Aorta (tissue), 5 donors: ENCODE results near the gene ANKH. TPM values are rescaled to one million over a fixed set of nuclear protein-coding genes. Genes with fewer than 3 reads are reported as not detected.

Experiments used
- ATAC-seq: fragments of 200-7000 bp; cut with Tn5 transposase; one replicate; pipeline ENCODE4 v1.9.1; 2022; ENCODE audit warnings: moderate library complexity; ENCODE audit not compliant: low FRiP score
- DNase-seq, 2 donors: peaks; one replicate each; pipeline ENCODE4 v3.0.0-alpha.2; 2020
- H3K27ac ChIP-seq, 2 donors: one replicate each; pipeline ENCODE4 v1.5.1; 2013; ENCODE audit warnings: low read length in 2 of 2, mild to moderate bottlenecking in 2 of 2, moderate library complexity in 2 of 2, control low read depth in 1 of 2, inconsistent platforms in 1 of 2, low read depth in 1 of 2
- H3K27me3 ChIP-seq, 2 donors: one replicate each; pipeline ENCODE4 v1.6.1; 2013; ENCODE audit warnings: control low read depth in 1 of 2, low read length in 1 of 2, mild to moderate bottlenecking in 1 of 2, moderate library complexity in 1 of 2; ENCODE audit not compliant: insufficient read depth in 2 of 2, control insufficient read depth in 1 of 2
- H3K36me3 ChIP-seq, 2 donors: one replicate each; pipeline ENCODE4 v1.6.1; 2013; ENCODE audit warnings: control low read depth in 1 of 2, low read length in 1 of 2, mild to moderate bottlenecking in 1 of 2; ENCODE audit not compliant: insufficient read depth in 2 of 2, control insufficient read depth in 1 of 2
- H3K4me1 ChIP-seq, 2 donors: one replicate each; pipeline ENCODE4 v1.6.1; 2013; ENCODE audit warnings: low read length in 2 of 2, control low read depth in 1 of 2, mild to moderate bottlenecking in 1 of 2, moderate library complexity in 1 of 2; ENCODE audit not compliant: insufficient read depth in 2 of 2, control insufficient read depth in 1 of 2
- H3K4me3 ChIP-seq, 2 donors: one replicate each; pipeline ENCODE4 v1.5.1; 2013; ENCODE audit warnings: low read length in 2 of 2, control low read depth in 1 of 2, mild to moderate bottlenecking in 1 of 2
- H3K9me3 ChIP-seq: one replicate; pipeline ENCODE4 v1.6.1; 2013; ENCODE audit warnings: mild to moderate bottlenecking, low read length; ENCODE audit not compliant: control insufficient read depth
- WGBS, 2 donors: extraction: QIAGEN DNeasy Blood & Tissue Kit; methylation state at CpG; one replicate each; pipeline ENCODE4 v1.1.7; 2013; 5-methylcytosine and 5-hydroxymethylcytosine counted together
- intact Hi-C, 2 donors: fragments of 100-400 bp; cut with DNase I; formaldehyde crosslinking; loops; one replicate each; pipeline versions ENCODE4 v1.14.2 to v1.15.0; 2022
- polyA plus RNA-seq, 2 donors: library from polyadenylated mRNA; stranded (reverse); fragments of 200-250 nt; gene quantifications; one replicate each; pipeline ENCODE4 v1.2.3, GENCODE V29; 2013
- total RNA-seq, 2 donors: library from RNA; stranded (reverse); fragmentation: NEBNext Ultra II Directional; extraction: Animal tissue kit (Norgen Biotek cat#: 25700); gene quantifications; one replicate each; pipeline ENCODE4 v1.2.1, GENCODE V29; 2021
- donor health status: healthy with polysubstance abuse.
- donor health status: Bipolar disorder and iron deficiency.
- donor health status: DM: no; HTN: no; CAD: no.
- donor health status: DM: no; HTN: no; CAD: no.
- donor health status: DM: yes; HTN: yes; CAD: no.

The ANKH gene
- total and polyA plus RNA-seq, 4 donors = 63.7 to 257 (median 167) TPM

DNA sequence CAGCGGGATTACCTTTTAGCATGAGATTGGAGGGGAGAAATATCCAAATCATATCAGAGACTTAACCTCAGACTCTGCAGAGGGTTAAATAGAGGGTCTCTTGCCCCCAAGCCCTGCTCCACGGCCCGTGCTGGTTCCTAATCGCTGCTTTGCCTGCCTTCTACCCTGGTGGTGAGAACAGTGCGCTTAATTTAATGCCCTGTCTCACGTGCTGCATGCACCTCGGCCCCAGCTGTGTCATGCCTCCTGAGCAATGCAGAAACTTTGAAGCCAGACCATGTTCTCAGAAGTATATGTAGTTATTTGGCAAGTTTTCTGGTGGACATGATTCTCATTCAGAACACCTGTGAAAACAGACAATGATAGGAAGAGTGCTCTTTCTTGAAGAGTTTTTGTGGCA, 205.6 kb downstream of the ANKH start:
- no peaks in the 10 kb centered on the region for H3K27me3 ChIP-seq
- no peaks in the 10 kb centered on the region for H3K9me3 ChIP-seq
- H3K4me3 ChIP-seq = peak overlapping the region; percentile 88 to 98
- intact Hi-C loops = no loop called here
- no peak for ATAC-seq
- peaks cover 1 to 4% of the 10 kb centered on the region in 2 donors for H3K4me1 ChIP-seq
- H3K36me3 ChIP-seq = no peaks in the 10 kb centered on the region
- no peak overlapping the region for H3K27ac ChIP-seq
- no peak for DNase-seq
- WGBS, 2 donors = 7 to 13% methylated on average over 7 of the region's 7 CpGs

- 0% methylated on average over 21 of the region's 21 CpGs for WGBS, 2 donors
- H3K4me1 ChIP-seq = peaks cover 1 to 4% of the 10 kb centered on the region in 2 donors
Measured at GRCh38 chr5:14665101-14665822, 206.3 kb downstream of the ANKH start.

GRCh38 chr5:14664270-14665100, 207.1 kb downstream of the ANKH start, which contains the start of gene OTULIN:
Gene OTULIN (plus strand): TSS chr5:14664718. CDS start chr5:14664826, 108 bp downstream.
- DNase-seq (peak; percentile 96), ATAC-seq (peak; percentile 99)
- Histone ChIP-seq H3K4me3 (peak within 1 kb of the TSS; percentile 88 to 98), H3K4me1 (peaks cover 1 to 4% of the 10 kb centered on the region in 2 donors), H3K27me3 (no peaks in the 10 kb centered on the region), H3K27ac (peak within 1 kb of the TSS; percentile 77 to 78), H3K36me3 (no peaks in the 10 kb centered on the region), H3K9me3 (no peaks in the 10 kb centered on the region)
- intact Hi-C loops = no loop called here
- WGBS, 2 donors = 0 to 1% methylated on average over 93 to 115 of the region's 115 CpGs

More at GRCh38 chr5:14665101-14665822, 206.3 kb downstream of the ANKH start:
- Histone ChIP-seq H3K36me3 (no peaks in the 10 kb centered on the region), H3K27ac (peak overlapping the region; percentile 77 to 78), H3K9me3 (no peaks in the 10 kb centered on the region), H3K27me3 (no peaks in the 10 kb centered on the region), H3K4me3 (peak overlapping the region; percentile 88 to 98)
- intact Hi-C loops = no loop called here
- DNase-seq (peak in 1 of 2 donors; percentile 57), ATAC-seq (no peak)

GRCh38 chr5:14663734-14664269, 207.8 kb downstream of the ANKH start:
- ATAC-seq (peak; percentile 58), DNase-seq (peak in 1 of 2 donors; percentile 49)
- Histone ChIP-seq H3K4me3 (peak overlapping the region; percentile 37 to 98), H3K4me1 (peaks cover 1 to 4% of the 10 kb centered on the region in 2 donors), H3K27ac (peak overlapping the region; percentile 58 to 78), H3K27me3 (no peaks in the 10 kb centered on the region), H3K9me3 (no peaks in the 10 kb centered on the region), H3K36me3 (no peaks in the 10 kb centered on the region)
- 1% methylated on average over 24 of the region's 24 CpGs for WGBS, 2 donors
- intact Hi-C loops = no loop called here

DNA sequence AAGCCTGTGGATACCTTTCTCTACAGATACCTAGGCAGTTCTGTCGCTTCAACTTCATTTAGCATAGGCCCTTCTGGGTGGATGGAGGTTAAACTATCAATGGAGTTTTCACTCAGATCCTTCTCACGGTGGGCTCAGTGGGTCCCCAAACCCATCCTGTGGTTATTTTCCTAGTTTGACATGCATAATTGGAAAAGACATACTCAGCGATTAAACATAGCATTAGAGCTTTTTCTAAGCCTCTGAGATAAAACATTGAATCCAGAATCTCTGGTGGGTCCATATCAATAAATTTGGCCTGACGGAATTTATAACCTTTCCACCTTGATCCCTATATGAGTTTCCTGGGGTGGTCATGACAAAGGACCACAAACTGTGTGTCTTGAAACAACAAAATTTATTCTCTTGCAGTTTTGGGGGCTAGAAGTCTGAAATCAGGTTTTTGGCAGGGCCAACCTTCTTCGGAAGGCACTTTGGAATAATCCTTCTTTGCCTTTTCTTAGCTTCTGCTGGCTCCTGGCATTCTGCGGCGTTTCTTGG, 208.8 kb downstream of the ANKH start:
- intact Hi-C loops = no loop called here
- 92 to 93% methylated on average over 7 of the region's 7 CpGs for WGBS, 2 donors
- no peak for DNase-seq
- ATAC-seq = no peak
- Histone ChIP-seq H3K36me3 (no peaks in the 10 kb centered on the region), H3K4me1 (peaks cover 1 to 4% of the 10 kb centered on the region in 2 donors), H3K27me3 (no peaks in the 10 kb centered on the region), H3K9me3 (no peaks in the 10 kb centered on the region), H3K27ac (no peak overlapping the region), H3K4me3 (no peak overlapping the region)

GRCh38 chr5:14660833-14661232, 210.7 kb downstream of the ANKH start:
- no peak overlapping the region for H3K4me3 ChIP-seq
- DNase-seq = no peak
- no peak for ATAC-seq
- no peak overlapping the region for H3K27ac ChIP-seq
- H3K27me3 ChIP-seq = no peaks in the 10 kb centered on the region
- WGBS, 2 donors = 82 to 86% methylated on average over 2 of the region's 2 CpGs
- intact Hi-C loops = no loop called here
- H3K9me3 ChIP-seq = no peaks in the 10 kb centered on the region
- no peaks in the 10 kb centered on the region for H3K36me3 ChIP-seq
- H3K4me1 ChIP-seq = peaks cover 0 to 4% of the 10 kb centered on the region in 2 donors

DNA sequence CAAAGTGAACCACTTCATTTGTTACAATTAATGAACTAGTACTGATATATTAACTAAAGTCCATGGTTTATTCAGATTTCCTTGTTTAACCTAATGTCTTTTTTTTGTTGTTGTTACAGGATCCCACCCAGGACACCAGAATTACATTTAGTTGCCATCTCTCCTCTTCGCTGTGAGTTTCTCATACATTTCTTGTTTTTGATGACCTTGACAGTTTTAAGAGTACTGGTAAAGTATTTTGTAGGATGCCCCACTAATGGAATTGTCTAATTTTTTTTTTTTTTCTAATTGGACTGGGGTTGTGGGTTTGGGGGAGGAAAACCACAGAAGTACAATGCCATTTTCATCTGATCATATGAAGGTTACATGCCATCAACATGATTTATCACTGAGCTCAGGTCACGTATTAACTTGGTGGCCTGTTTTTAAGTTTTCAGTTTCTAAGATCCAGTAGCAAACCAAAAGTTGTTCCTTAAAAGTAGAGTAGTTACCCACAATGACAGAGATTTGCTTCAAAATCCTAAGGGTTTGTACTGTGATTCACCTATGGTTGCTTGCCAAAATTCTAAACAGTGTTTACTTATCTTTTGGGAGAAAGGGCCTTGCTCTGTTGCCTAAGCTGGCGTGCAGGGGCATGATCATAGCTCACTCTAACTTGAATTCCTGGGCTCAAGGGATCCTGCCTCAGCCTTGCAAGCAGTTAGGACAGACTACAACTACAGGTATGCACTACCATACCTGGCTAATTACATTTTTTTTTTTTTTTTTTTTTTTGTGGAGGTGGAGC, 211.6 kb downstream of the ANKH start:
- no peaks in the 10 kb centered on the region for H3K36me3 ChIP-seq
- no peak for ATAC-seq
- H3K27ac ChIP-seq = no peak overlapping the region
- H3K27me3 ChIP-seq = no peaks in the 10 kb centered on the region
- no peak overlapping the region for H3K4me3 ChIP-seq
- no peak for DNase-seq
- H3K9me3 ChIP-seq = no peaks in the 10 kb centered on the region
- WGBS, 2 donors = 91 to 95% methylated on average over 3 of the region's 3 CpGs
- intact Hi-C loops = no loop called here
- H3K4me1 ChIP-seq = peaks cover 0 to 4% of the 10 kb centered on the region in 2 donors

DNA sequence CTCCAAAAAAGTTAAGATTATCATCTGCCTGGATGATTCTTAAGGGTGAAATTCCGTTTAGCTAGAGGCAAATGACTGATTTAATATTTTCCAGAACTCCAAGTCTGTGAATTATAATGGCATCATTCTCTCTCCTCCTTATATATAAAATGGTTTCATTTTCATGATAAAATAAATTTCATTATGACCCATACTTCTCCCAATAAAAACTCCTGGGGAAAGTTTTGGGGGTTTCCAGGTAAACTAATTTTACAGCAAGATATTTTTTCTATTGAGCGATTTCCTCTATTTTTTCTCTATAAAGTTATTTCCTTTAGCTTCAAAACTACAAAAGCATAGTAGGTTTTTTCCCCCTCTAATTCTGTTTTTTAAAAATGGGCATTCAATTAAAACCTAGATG, 214.7 kb downstream of the ANKH start:
- Histone ChIP-seq H3K9me3 (no peaks in the 10 kb centered on the region), H3K36me3 (no peaks in the 10 kb centered on the region), H3K4me1 (no peaks in the 10 kb centered on the region), H3K27me3 (no peaks in the 10 kb centered on the region), H3K27ac (no peak overlapping the region), H3K4me3 (no peak overlapping the region)
- DNase-seq (no peak), ATAC-seq (no peak)
- 46 to 67% methylated on average over 2 of the region's 2 CpGs for WGBS, 2 donors
- intact Hi-C loops = no loop called here
